ENCODE data around the gene DUSP22. TPM values are rescaled to one million over a fixed set of nuclear protein-coding genes. Genes with fewer than 3 reads are reported as not detected.

Gene DUSP22
- total RNA-seq, 1 donor from 2014 or later, result 40.0 TPM

- DNase-seq (ENCODE audit: low spot score), result peak; percentile 58
- Histone ChIP-seq H3K4me1 (peaks cover 8% of the 10 kb centered on the region), H3K27me3 (no peaks in the 10 kb centered on the region), H3K79me2 (ENCODE audit: low read depth) (no peaks in the 10 kb centered on the region), H3K27ac (no peak overlapping the region), H3K4me3 (no peak overlapping the region), H3K9ac (no peak overlapping the region), H4K20me1 (ENCODE audit: low read depth) (no peaks in the 10 kb centered on the region), H3K36me3 (no peaks in the 10 kb centered on the region), H3K4me2 (no peak overlapping the region), H3F3A (ENCODE audit: low read depth) (no peaks in the 10 kb centered on the region), H2AFZ (replicated peaks) (no peak overlapping the region), H3K9me3 (ENCODE audit: low read depth) (peaks cover 3% of the 10 kb centered on the region)
- peaks cover 5% of the 10 kb centered on the region for H3K36me3 Mint-ChIP-seq
- no peak overlapping the region for H3K27ac Mint-ChIP-seq
- TF ChIP-seq CTCF (IDR thresholded peaks at IDR 0.05) (no peak), EZH2 (IDR thresholded peaks at IDR 0.05) (no peak), EZH2phosphoT487 (IDR thresholded peaks at IDR 0.05) (no peak)
- no peak overlapping the region for H3K4me3 Mint-ChIP-seq
- H3K27me3 Mint-ChIP-seq (ENCODE audit: insufficient read depth, low read depth), result peaks cover 6% of the 10 kb centered on the region
- H3K9me3 Mint-ChIP-seq, result peaks cover 59% of the 10 kb centered on the region
- peaks cover 15% of the 10 kb centered on the region for H3K4me1 Mint-ChIP-seq
Observed at GRCh38 chr6:355373-356208, 63.3 kb downstream of the DUSP22 start.

- Histone ChIP-seq H3K27ac (no peak overlapping the region), H3K79me2 (ENCODE audit: low read depth) (no peaks in the 10 kb centered on the region), H3F3A (ENCODE audit: low read depth) (no peaks in the 10 kb centered on the region), H3K9me3 (ENCODE audit: low read depth) (peaks cover 3% of the 10 kb centered on the region), H3K36me3 (no peaks in the 10 kb centered on the region), H3K4me1 (peaks cover 8% of the 10 kb centered on the region), H3K4me2 (no peak overlapping the region), H3K27me3 (no peaks in the 10 kb centered on the region), H3K4me3 (no peak overlapping the region), H4K20me1 (ENCODE audit: low read depth) (no peaks in the 10 kb centered on the region), H2AFZ (replicated peaks) (no peak overlapping the region), H3K9ac (no peak overlapping the region)
- DNase-seq (ENCODE audit: low spot score), result no peak
- TF ChIP-seq EZH2 (IDR thresholded peaks at IDR 0.05) (no peak), EZH2phosphoT487 (IDR thresholded peaks at IDR 0.05) (no peak), CTCF (IDR thresholded peaks at IDR 0.05) (no peak)
- H3K27ac Mint-ChIP-seq, result no peak overlapping the region
- H3K4me1 Mint-ChIP-seq, result peaks cover 15% of the 10 kb centered on the region
- H3K4me3 Mint-ChIP-seq, result no peak overlapping the region
- H3K36me3 Mint-ChIP-seq, result peaks cover 2% of the 10 kb centered on the region
- H3K27me3 Mint-ChIP-seq (ENCODE audit: insufficient read depth, low read depth), result peaks cover 6% of the 10 kb centered on the region
- H3K9me3 Mint-ChIP-seq, result peaks cover 63% of the 10 kb centered on the region
Observed at GRCh38 chr6:356828-357251, 64.6 kb downstream of the DUSP22 start.

GRCh38 chr6:357261-357790 lies 65.0 kb downstream of the DUSP22 start:
- Histone ChIP-seq H3K36me3 (no peaks in the 10 kb centered on the region), H3K27me3 (no peaks in the 10 kb centered on the region), H3F3A (ENCODE audit: low read depth) (no peaks in the 10 kb centered on the region), H3K9me3 (ENCODE audit: low read depth) (peaks cover 6% of the 10 kb centered on the region), H3K27ac (no peak overlapping the region), H3K79me2 (ENCODE audit: low read depth) (no peaks in the 10 kb centered on the region), H2AFZ (replicated peaks) (no peak overlapping the region), H3K4me3 (no peak overlapping the region), H3K4me1 (peaks cover 8% of the 10 kb centered on the region), H3K9ac (no peak overlapping the region), H3K4me2 (no peak overlapping the region), H4K20me1 (ENCODE audit: low read depth) (no peaks in the 10 kb centered on the region)
- Mint-ChIP-seq H3K4me3 (no peak overlapping the region), H3K27ac (no peak overlapping the region), H3K4me1 (peaks cover 15% of the 10 kb centered on the region), H3K36me3 (peaks cover 2% of the 10 kb centered on the region), H3K27me3 (ENCODE audit: insufficient read depth, low read depth) (peaks cover 6% of the 10 kb centered on the region), H3K9me3 (peaks cover 66% of the 10 kb centered on the region)
- TF ChIP-seq CTCF (IDR thresholded peaks at IDR 0.05) (no peak), EZH2phosphoT487 (IDR thresholded peaks at IDR 0.05) (no peak), EZH2 (IDR thresholded peaks at IDR 0.05) (no peak)
- no peak for DNase-seq (ENCODE audit: low spot score)
